Upper lobe of left lung (tissue), 6 donors: ENCODE data around the gene B4GALNT2. TPM values are rescaled to one million over a fixed set of nuclear protein-coding genes. Genes with fewer than 3 reads are reported as not detected.
"Not testable (repeated sequence)": the region's sequence is repeated elsewhere in the genome, so short reads cannot be mapped to it uniquely, and the experiment has no call there.

ENCODE experiments used
- ATAC-seq, 2 donors: fragments of 200-7000 bp; cut with Tn5 transposase; one replicate each; pipeline ENCODE4 v1.9.1; 2022; ENCODE audit warnings: mild to moderate bottlenecking in 2 of 2, moderate library complexity in 2 of 2; ENCODE audit not compliant: low FRiP score in 2 of 2
- DNase-seq, 2 donors: peaks; one replicate each; pipeline ENCODE4 v3.0.0-alpha.2; 2019 to 2020
- H3K27ac ChIP-seq, 4 donors: fragments of 200-600 bp; sonication (generic); one replicate each; pipeline ENCODE4 v1.5.1; 2016 to 2019
- H3K27me3 ChIP-seq, 4 donors: fragments of 200-600 bp; sonication (generic); one replicate each; pipeline ENCODE4 v1.5.1; 2017 to 2019
- H3K36me3 ChIP-seq, 4 donors: fragments of 200-600 bp; sonication (generic); one replicate each; pipeline ENCODE4 v1.5.1; 2016 to 2019
- H3K4me1 ChIP-seq, 4 donors: fragments of 200-600 bp; sonication (generic); one replicate each; pipeline ENCODE4 v1.5.1; 2018 to 2019
- H3K4me3 ChIP-seq, 4 donors: fragments of 200-600 bp; sonication (generic); one replicate each; pipeline ENCODE4 v1.5.1; 2017 to 2019; ENCODE audit warnings: mild to moderate bottlenecking in 2 of 4, moderate library complexity in 1 of 4
- H3K9me3 ChIP-seq, 4 donors: fragments of 200-600 bp; sonication (generic); one replicate each; pipeline ENCODE4 v1.5.1; 2018 to 2019
- CTCF ChIP-seq, 6 experiments: fragments of 450-650 bp in 4 of 6; fragments of 200-600 bp in 2 of 6; sonication (generic) in 2 of 6; IDR thresholded peaks; one replicate each; pipeline ENCODE4 v1.5.1; 2016 to 2019; ENCODE audit warnings: antibody characterized with exemption in 6 of 6
- EP300 ChIP-seq, 4 donors: sonication (generic); formaldehyde crosslinking; IDR thresholded peaks; one replicate each; pipeline ENCODE4 v1.5.1; 2017; ENCODE audit warnings: antibody characterized with exemption in 4 of 4, control low read depth in 2 of 4
- POLR2A ChIP-seq, 4 donors: fragments of 450-650 bp; IDR thresholded peaks; one replicate each; pipeline ENCODE4 v1.5.1; 2016 to 2017; ENCODE audit warnings: antibody characterized with exemption in 4 of 4, mild to moderate bottlenecking in 2 of 4
- POLR2AphosphoS5 ChIP-seq, 2 donors: sonication (generic); formaldehyde crosslinking; IDR thresholded peaks; one replicate each; pipeline ENCODE4 v1.5.1; 2017; ENCODE audit warnings: antibody characterized with exemption in 2 of 2
- WGBS, 2 donors: methylation state at CpG; one replicate each; pipeline ENCODE4 v1.1.5; 2017 to 2018; 5-methylcytosine and 5-hydroxymethylcytosine counted together
- total RNA-seq, 6 donors: library from RNA; depleted of rRNA in 4 of 6; stranded (reverse); fragments of >200 nt in 4 of 6; gene quantifications; one replicate each; pipeline versions ENCODE4 v1.1.0 to v1.2.1, GENCODE V29; 2016 to 2021
- donor health status: DM: no; HTN: no; CAD: no; lungs with moderate emphysema.
- donor health status: DM: no; HTN: yes; CAD: no; lungs with severe emphysema.

The B4GALNT2 gene
- total RNA-seq, 6 donors from 2014 or later = 0.11 to 1.0 (median 0.16) TPM

GRCh38 chr17:49120166-49120565, 12.4 kb upstream of the B4GALNT2 start:
- 69 to 81% methylated on average over 3 of the region's 3 CpGs for WGBS, 2 donors

GRCh38 chr17:49121696-49122292, 10.8 kb upstream of the B4GALNT2 start:
- no peak for TF ChIP-seq POLR2AphosphoS5 (IDR thresholded peaks at IDR 0.05)
- H3K4me3 ChIP-seq = no peak overlapping the region
- DNase-seq (no peak), ATAC-seq (no peak)
- H3K4me1 ChIP-seq = peaks cover 0 to 3% (median 0%) of the 10 kb centered on the region in 4 donors
- no peaks in the 10 kb centered on the region for H3K36me3 ChIP-seq
- H3K9me3 ChIP-seq = no peaks in the 10 kb centered on the region
- H3K27ac ChIP-seq = no peak overlapping the region
- 65 to 82% methylated on average over 6 of the region's 6 CpGs for WGBS, 2 donors
- no peaks in the 10 kb centered on the region for H3K27me3 ChIP-seq

More at GRCh38 chr17:49120166-49120565, 12.4 kb upstream of the B4GALNT2 start:
- ATAC-seq (no peak), DNase-seq (no peak)
- Histone ChIP-seq H3K27ac (no peak overlapping the region), H3K4me1 (no peaks in the 10 kb centered on the region), H3K4me3 (no peak overlapping the region), H3K9me3 (no peaks in the 10 kb centered on the region), H3K36me3 (no peaks in the 10 kb centered on the region), H3K27me3 (no peaks in the 10 kb centered on the region)
- TF ChIP-seq CTCF (IDR thresholded peaks at IDR 0.05) (no peak), POLR2AphosphoS5 (IDR thresholded peaks at IDR 0.05) (no peak), POLR2A (IDR thresholded peaks at IDR 0.05) (no peak), EP300 (IDR thresholded peaks at IDR 0.05) (no peak)

- H3K36me3 ChIP-seq = no peaks in the 10 kb centered on the region
- no peaks in the 10 kb centered on the region for H3K9me3 ChIP-seq
- ATAC-seq = no peak
- H3K4me1 ChIP-seq = peaks cover 0 to 5% (median 0%) of the 10 kb centered on the region in 4 donors
- WGBS, 2 donors = 64 to 68% methylated on average over 4 of the region's 4 CpGs
- H3K27ac ChIP-seq = no peak overlapping the region
- H3K27me3 ChIP-seq = no peaks in the 10 kb centered on the region
- no peak overlapping the region for H3K4me3 ChIP-seq
- TF ChIP-seq POLR2A (IDR thresholded peaks at IDR 0.05) = no peak
- TF ChIP-seq CTCF (IDR thresholded peaks at IDR 0.05) = no peak
- TF ChIP-seq EP300 (IDR thresholded peaks at IDR 0.05) = no peak
- TF ChIP-seq POLR2AphosphoS5 (IDR thresholded peaks at IDR 0.05) = no peak
- no peak for DNase-seq
Measured at GRCh38 chr17:49122566-49122965, 10.0 kb upstream of the B4GALNT2 start.

GRCh38 chr17:49123061-49123460, 9.5 kb upstream of the B4GALNT2 start:
- ATAC-seq (no peak), DNase-seq (no peak)
- Histone ChIP-seq H3K36me3 (no peaks in the 10 kb centered on the region), H3K4me3 (no peak overlapping the region), H3K4me1 (peaks cover 0 to 5% (median 0%) of the 10 kb centered on the region in 4 donors), H3K9me3 (no peaks in the 10 kb centered on the region), H3K27me3 (no peaks in the 10 kb centered on the region), H3K27ac (no peak overlapping the region)
- whole genome bisulfite sequencing, 2 donors = 25 to 47% methylated on average over 1 of the region's 1 CpG
- no peak for TF ChIP-seq EP300 (IDR thresholded peaks at IDR 0.05)

- no peak overlapping the region for H3K4me3 ChIP-seq
- H3K27ac ChIP-seq = no peak overlapping the region
- H3K4me1 ChIP-seq = peaks cover 0 to 5% (median 0%) of the 10 kb centered on the region in 4 donors
- TF ChIP-seq POLR2AphosphoS5 (IDR thresholded peaks at IDR 0.05) (no peak), CTCF (IDR thresholded peaks at IDR 0.05) (no peak), EP300 (IDR thresholded peaks at IDR 0.05) (no peak), POLR2A (IDR thresholded peaks at IDR 0.05) (no peak)
- no peaks in the 10 kb centered on the region for H3K27me3 ChIP-seq
- peak in 1 of 2 donors; percentile 70 for DNase-seq
- no peak for ATAC-seq
- no peaks in the 10 kb centered on the region for H3K9me3 ChIP-seq
- no peaks in the 10 kb centered on the region for H3K36me3 ChIP-seq
- WGBS, 2 donors = 92% methylated on average over 4 of the region's 32 CpGs; no CpG with 5 or more reads in 1 of the 2 donors
Measured at GRCh38 chr17:49125449-49125848, 7.1 kb upstream of the B4GALNT2 start.

- H3K9me3 ChIP-seq, H3K36me3 ChIP-seq, H3K4me1 ChIP-seq, H3K27me3 ChIP-seq, ATAC-seq, H3K4me3 ChIP-seq: not testable (repeated sequence)
- DNase-seq = peak in 1 of 2 donors; percentile 22
- WGBS, 2 donors = 49 to 54% methylated on average over 9 to 10 of the region's 10 CpGs
- peak overlapping the region in 2 of 4 donors; percentile 40 to 56 for H3K27ac ChIP-seq
Measured at GRCh38 chr17:49126183-49126859, 6.2 kb upstream of the B4GALNT2 start.

GRCh38 chr17:49129359-49129950, 3.1 kb upstream of the B4GALNT2 start:
- H3K9me3 ChIP-seq, H3K4me3 ChIP-seq, H3K36me3 ChIP-seq, H3K27ac ChIP-seq, ATAC-seq, DNase-seq: not testable (repeated sequence)
- peaks cover 0 to 12% (median 6%) of the 10 kb centered on the region in 4 donors for H3K27me3 ChIP-seq
- peaks cover 7 to 18% (median 11%) of the 10 kb centered on the region in 4 donors for H3K4me1 ChIP-seq
- WGBS, 2 donors = 58 to 67% methylated on average over 2 of the region's 2 CpGs
